Epithelial cell of alveolus of lung (primary cell): ENCODE results near the gene YTHDC2. TPM values are rescaled to one million over a fixed set of nuclear protein-coding genes. Genes with fewer than 3 reads are reported as not detected.

Experiments
- total RNA-seq: library from RNA; depleted of rRNA; stranded (reverse); fragments of >200 nt; gene quantifications from 2 replicates; pipeline ENCODE4 v1.2.1, GENCODE V29; 2015

The YTHDC2 gene
- total RNA-seq, result 6.5 and 9.8 TPM in 2 replicates

DNA sequence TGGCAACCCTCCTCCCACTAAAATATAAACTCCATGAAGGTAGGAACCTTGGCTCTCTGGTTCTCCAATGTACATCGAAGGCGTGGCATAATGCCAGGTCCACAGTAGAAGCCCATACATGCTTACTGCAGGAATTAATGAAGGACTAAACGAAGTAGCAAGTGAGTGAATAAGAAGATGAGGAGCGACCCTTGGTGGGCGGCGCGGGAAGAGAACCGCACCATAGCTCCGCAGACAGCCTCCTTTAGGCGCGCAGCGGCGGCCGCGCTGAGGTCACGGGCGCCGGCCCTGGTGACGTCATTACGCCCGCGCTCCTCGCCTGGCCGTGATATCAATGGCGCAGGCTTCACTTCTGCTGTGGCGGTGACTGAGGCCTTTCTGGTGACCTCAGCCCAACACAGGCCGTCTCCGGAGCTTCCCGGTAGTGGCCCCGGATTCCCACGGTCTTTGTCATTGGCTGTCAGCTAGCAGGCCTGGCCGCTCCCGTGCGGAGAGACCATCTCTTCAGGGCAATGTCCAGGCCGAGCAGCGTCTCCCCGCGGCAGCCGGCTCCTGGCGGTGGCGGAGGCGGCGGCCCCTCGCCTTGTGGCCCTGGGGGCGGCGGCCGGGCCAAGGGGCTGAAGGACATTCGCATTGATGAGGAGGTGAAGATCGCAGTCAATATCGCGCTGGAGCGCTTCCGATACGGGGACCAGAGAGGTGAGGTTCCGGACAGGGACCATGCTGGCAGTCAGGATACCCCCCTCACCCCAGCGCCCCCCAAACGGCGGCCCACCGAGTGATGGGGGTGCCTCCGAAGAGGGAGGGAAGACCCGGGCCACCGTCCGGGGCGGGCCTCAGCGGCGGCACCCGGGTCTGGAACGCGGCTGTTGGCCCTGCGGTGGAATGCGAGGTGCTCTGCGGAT, at the start of gene YTHDC2:
YTHDC2 (plus strand) TSS at position 311 of the 905 bp plus-strand sequence; CDS start at position 513, 202 bp downstream.

DNA sequence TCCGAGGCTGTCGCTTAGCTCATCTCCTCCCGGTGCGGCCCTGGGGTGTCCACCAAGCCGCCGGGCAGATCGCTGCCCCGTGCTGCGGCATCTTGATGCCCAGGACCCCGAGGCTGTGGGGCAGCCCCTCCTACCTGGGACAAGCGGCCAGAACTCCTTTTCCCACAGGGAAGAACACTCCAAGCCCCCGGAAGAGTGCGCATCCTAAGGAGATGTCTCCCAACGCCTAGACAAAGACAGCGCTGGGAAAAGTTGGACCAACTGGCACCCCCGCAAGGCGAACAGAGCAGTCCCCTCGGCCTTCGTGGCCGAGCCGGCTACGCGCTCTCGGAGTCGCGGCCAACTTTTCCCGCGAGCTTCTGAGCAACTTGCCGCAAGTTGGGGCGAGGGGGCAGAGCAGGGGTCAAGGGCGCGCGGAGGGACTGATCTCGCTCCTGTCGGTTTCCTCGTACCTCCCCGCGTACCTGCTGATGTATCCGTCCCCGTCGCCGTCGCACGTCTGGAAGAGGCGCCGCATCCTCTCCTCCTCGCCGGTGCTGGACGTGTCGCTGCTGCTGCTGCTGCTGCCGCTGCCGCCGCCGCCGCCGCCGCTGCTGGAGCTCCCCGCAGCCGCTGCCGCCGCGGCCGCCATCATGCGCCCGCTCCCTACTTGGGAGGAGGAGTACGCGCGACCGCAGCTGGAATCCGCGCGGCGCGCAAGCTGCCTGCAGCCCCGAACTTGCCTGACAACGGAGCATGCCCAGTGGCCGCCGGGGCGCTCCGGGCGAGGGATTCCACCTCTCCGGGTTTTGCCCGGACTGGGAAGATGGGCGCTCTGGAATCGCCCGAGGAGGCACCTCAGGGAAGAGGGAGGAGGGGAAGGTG, 25.5 kb upstream of the YTHDC2 start, which contains the start of gene MCC:
MCC (minus strand) TSS at position 673 of the 864 bp plus-strand sequence.

Other genes starting within 250 kb of the YTHDC2 start
- gene TSSK1B, start 78.7 kb upstream of the YTHDC2 start, total RNA-seq, result 0.26 and 0.48 TPM in 2 replicates
- gene MCC, start 25.2 kb upstream of the YTHDC2 start, total RNA-seq, result 19.3 and 38.4 TPM in 2 replicates